Astrocyte (in vitro differentiated cells and primary cell): Measurements from ENCODE around the gene OSER1.

Source experiments
- EZH2 ChIP-seq: IDR thresholded peaks from 2 replicates; pipeline ENCODE4 v1.6.1; 2012; ENCODE audit warnings: mild to moderate bottlenecking, low read length, inconsistent platforms; ENCODE audit not compliant: insufficient read depth
- TF ChIP-seq, protein P1 (sequence below): IDR thresholded peaks from 2 replicates; pipeline ENCODE4 v1.5.1; 2011; ENCODE audit warnings: low read depth, mild to moderate bottlenecking, inconsistent platforms, low read length, moderate library complexity; ENCODE audit not compliant: insufficient read depth

DNA sequence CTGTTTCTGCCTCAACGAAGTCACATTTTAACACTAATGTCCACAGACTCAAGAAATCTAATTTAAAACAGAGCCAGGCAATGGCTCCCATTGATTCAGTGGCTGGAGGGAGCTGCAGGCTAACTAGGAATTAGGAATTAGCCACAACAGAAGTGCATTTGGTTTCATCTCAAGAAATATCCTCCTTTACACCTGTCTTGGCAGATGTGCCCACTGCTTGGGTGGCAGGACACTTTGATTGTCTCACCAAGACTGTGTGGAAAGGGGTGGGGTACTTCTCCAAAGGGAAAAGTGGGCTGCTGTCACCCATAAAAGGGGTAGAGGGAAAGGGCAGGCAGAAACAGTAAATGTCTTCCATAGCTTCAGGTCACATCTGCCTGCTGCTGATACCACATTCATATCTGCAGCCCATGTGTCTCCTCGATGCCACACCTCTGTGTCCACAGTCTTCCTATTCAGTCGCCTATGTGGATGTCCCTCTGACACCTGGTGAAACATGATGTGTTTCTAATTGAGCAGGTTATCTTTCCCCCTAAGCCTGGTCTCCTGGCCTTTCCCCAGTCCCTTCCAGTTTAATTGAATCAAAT is 10.9 kb upstream of the OSER1 start:
- TF ChIP-seq, protein P1, sequence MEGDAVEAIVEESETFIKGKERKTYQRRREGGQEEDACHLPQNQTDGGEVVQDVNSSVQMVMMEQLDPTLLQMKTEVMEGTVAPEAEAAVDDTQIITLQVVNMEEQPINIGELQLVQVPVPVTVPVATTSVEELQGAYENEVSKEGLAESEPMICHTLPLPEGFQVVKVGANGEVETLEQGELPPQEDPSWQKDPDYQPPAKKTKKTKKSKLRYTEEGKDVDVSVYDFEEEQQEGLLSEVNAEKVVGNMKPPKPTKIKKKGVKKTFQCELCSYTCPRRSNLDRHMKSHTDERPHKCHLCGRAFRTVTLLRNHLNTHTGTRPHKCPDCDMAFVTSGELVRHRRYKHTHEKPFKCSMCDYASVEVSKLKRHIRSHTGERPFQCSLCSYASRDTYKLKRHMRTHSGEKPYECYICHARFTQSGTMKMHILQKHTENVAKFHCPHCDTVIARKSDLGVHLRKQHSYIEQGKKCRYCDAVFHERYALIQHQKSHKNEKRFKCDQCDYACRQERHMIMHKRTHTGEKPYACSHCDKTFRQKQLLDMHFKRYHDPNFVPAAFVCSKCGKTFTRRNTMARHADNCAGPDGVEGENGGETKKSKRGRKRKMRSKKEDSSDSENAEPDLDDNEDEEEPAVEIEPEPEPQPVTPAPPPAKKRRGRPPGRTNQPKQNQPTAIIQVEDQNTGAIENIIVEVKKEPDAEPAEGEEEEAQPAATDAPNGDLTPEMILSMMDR: no peak
- no peak for TF ChIP-seq EZH2
